Gastroesophageal sphincter (tissue), 3 donors: ENCODE measurements around the gene BAAT.

ENCODE experiments used
- CTCF ChIP-seq, 4 experiments: fragments of 200-600 bp in 2 of 4; fragments of 450-650 bp in 2 of 4; sonication (generic) in 1 of 4; IDR thresholded peaks; one replicate each; pipeline ENCODE4 v1.5.1; 2017 to 2019; ENCODE audit warnings: antibody characterized with exemption in 4 of 4, mild to moderate bottlenecking in 2 of 4, moderate library complexity in 2 of 4
- EP300 ChIP-seq: sonication (generic); formaldehyde crosslinking; IDR thresholded peaks from one replicate; pipeline ENCODE4 v1.6.1; 2017; ENCODE audit warnings: antibody characterized with exemption, mild to moderate bottlenecking
- POLR2A ChIP-seq, 2 donors: fragments of 450-650 bp; IDR thresholded peaks; one replicate each; pipeline ENCODE4 v1.6.1; 2017; ENCODE audit warnings: antibody characterized with exemption in 2 of 2, mild to moderate bottlenecking in 2 of 2, moderate library complexity in 1 of 2
- POLR2AphosphoS5 ChIP-seq: sonication (generic); formaldehyde crosslinking; IDR thresholded peaks from one replicate; pipeline ENCODE4 v1.6.1; 2017; ENCODE audit warnings: antibody characterized with exemption

GRCh38 chr9:101311191-101311590, 73.6 kb downstream of the BAAT start:
- TF ChIP-seq CTCF (IDR thresholded peaks at IDR 0.05) (no peak), POLR2A (IDR thresholded peaks at IDR 0.05) (no peak), POLR2AphosphoS5 (no peak), EP300 (no peak)
